ENCODE measurements around the gene ST6GALNAC2.

ST6GALNAC2 gene

DNA sequence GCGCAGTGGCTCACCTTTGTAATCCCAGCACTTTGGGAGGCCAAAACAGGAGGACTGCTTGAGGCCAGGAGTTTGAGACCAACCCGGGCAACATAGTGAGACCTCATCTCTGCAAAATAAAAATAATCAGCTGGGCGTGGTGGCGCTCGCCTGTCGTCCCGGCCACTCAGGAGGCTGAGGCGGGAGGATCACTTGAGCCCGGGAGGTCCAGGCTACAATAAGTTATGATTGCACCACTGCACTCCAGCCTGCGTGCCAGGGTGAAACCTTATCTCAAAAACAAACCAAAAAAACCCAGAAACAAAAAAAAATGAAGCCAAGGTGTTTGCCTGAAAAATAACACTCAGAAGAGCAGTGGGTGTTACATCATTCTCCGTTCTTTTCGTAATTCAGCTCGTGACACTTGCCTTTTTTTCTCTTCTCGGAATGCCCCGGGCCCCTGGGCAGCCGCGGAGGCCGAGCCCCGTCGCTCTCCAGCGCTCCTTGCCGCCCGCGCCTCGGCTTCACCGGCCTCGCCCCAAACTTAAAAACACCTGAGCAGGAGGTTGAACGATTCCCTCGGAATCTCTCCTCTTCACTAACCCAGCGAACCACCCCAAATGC is 28.8 kb downstream of the ST6GALNAC2 start:
- DNase-seq (ENCODE audit: low read depth, low spot score): no peak

DNA sequence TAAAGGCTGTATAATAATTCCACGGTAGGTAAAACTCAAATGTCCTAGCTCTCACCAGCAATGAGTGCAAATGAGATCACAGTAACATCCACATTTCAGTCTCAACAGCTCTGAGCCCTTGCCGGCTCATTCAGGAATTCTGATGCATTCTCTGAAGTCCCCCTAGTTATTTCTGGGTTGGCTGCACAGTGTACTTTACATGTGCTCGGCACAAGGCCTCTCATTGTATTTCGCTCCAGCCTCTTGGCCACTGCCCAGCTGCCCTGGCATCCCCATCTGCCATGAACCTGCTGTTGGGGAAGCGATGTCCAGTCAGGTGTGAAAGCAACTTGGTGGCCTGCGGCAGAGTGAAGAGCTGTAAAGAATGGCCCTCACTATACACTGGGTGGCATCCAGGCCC is 31.5 kb downstream of the ST6GALNAC2 start:
- no peak for DNase-seq (ENCODE audit: low read depth, low spot score)

DNA sequence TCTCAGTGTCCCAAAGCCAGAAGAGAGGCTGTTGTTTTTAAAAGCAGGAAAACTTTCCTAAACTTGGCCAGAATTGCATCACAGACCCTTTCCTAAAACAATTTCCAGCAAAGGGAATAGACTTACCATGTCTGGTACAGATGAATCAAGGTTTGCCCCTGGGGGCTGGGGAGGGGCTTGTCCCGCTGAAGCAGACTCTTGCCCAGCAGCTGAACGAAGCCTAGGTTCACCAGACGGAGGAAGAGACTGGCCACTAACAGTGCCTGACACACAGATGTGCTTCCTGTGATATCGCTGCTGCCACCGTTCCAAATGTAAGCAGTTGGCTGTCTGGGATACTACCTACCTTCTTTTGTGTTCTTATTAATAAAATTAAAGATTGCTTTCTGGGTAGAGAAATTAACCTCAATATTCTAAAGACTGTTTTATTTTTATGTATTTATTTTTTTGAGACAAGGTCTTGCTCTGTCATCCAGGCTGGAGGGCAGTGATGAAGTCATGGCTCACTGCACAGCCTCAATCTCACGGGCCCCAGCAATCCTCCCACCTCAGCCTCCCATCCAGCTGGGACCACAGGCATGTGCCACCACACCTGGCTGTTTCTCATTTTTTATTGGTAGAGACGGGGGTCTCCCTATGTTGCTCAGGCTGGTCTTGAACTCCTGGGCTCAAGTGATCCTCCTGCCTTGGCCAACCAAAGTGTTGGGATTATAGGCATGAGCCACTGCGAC is 32.3 kb downstream of the ST6GALNAC2 start:
- DNase-seq (ENCODE audit: low read depth, low spot score): no peak

DNA sequence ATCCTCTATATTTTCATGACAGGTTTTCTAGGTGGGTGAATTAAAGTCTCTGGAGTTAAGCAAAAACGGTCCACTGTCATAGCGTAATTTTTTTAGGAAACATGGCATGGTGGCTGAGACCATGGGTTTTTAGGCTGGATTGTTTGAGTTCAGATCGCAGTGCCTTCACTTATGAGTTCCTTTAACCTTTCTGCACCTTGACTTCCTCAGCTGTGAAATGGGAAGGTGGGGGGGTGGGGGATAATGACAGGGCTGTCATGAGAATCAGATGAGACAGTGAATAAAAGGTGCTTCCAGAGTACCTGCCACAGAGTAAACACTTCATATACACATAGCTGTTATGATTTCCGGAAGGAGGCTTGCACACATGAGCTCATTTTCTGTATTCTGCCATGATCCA is 34.0 kb downstream of the ST6GALNAC2 start:
- no peak for DNase-seq (ENCODE audit: low read depth, low spot score)

DNA sequence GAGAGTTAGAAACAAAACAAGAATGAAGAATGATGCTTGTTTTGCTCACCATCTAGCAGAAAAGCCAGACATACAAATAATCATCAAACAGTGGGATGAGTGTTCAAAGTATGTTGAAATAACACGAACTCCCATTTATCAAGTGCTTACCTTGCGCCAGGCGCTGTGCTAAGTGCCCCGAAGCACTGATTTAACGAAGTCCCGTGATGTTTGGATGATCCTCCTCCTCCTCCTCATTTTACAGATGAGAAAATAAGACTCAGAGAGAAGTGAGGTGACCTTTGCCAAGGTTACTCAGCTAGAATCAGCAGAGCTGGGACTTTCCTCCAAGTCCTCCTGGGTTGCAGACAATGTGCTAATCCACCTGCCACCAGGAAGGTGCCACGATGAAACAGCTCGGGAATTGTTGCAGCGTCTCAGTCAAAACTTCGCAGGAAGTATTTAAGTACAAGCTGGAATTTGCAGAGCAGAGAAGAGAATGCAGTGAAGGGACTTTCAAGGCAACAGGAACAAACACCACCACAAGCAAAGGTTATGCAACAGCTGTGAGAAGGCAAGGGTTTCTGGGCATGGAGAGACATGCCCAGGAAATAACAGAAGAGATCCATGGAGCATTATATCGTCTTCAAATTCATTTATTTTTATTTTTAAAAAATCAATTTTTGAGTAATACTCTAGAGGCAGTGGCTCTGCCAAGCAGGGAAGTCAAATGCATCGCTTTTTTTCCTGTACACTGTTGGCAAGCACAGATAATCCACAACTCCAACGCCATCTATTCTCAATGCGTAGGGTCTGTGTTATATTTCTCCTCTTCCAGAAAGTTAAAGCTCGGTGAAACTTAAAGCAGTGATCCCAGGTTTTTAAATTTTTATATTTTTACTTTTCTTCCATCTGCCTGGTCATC is 34.7 kb downstream of the ST6GALNAC2 start:
- no peak for DNase-seq (ENCODE audit: low read depth, low spot score)

DNA sequence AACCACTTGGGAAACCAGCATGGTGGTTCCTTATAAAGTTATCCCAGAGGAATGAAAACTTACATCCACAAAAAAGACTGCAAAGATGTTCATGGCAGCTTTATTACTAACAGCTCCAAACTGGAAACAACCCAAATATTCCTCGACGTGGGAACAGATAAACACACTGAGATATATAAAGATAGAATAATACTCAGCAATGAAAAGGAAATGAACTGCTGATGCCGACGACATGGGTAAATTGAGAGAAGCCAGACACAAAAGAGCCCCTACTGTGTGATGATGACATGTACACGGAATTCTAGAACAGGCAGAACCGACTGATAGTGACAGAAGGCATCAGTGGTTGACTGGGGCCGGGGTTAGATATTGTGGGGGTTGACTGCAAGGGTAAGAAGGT is 36.1 kb downstream of the ST6GALNAC2 start:
- no peak for DNase-seq (ENCODE audit: low read depth, low spot score)

DNA sequence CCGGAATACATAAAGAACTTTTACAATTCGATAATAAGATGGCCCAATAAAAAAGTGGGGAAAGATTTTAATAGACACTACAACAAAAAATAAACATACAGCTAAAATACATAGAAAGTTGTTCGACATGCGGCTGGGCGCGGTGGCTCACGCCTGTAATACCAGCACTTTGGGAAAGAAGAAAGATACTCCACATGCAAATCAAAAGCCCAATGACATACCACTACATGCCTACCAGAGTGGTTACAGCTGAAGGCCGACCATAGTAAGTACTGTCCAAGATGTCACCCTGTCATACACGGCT is 36.5 kb downstream of the ST6GALNAC2 start:
- DNase-seq (ENCODE audit: low read depth, low spot score): no peak

DNA sequence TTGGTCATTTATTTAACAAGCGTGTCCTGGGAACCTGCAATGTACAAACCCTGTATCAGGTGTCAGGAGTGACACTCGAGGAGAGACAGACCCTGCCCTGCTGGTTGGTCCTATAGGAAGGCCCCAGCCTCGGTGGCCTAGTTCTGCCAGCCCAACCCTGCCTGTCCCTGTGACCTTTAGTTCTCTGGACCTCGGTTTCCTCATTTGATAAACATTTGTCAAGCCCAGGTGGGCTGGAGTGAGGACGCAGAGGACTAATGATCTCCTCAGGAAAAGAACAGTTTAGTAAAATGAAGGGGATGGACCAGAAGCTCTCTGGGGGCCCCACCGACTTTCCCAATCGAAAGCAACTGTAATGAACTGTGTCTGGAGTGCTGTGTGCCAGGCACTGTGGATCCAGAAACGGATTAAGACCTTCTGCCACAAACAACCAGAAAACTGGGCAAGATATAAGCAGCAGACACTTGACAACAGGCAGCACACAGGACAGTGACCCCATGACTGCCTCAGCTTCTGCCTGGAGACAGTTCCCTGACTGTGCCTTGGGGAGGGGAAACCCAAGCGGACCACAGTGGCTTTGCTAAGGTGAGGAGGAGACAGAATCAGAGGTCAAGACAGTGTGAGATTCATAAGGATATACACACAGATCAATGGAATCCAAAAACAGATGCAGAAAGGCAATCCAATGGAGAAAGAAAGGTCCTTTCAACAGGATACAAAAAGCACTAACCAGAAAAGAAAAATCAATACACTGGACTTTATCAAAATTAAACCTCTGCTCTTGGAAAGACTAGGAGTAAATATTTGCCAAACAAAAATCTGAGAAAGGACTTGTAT is 37.1 kb downstream of the ST6GALNAC2 start:
- no peak for DNase-seq (ENCODE audit: low read depth, low spot score)

DNA sequence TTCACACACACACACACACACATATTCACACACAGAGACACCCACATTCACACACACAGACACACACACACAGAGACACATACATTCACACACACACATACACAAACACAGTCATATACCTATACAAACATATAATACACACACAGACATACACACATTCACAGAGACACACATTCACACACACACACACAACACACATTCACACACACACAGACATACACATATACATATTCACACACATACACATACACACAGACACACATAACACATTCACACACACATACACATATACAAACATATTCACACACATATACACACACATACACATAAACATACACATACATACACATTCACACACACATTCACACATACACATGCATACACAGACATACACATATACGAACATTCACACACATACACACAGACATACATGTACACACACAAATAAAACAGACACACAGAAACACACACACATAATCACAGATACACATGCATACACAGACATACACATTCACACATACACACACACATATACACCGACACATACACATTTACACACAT is 37.9 kb downstream of the ST6GALNAC2 start:
- no peak for DNase-seq (ENCODE audit: low read depth, low spot score)

DNA sequence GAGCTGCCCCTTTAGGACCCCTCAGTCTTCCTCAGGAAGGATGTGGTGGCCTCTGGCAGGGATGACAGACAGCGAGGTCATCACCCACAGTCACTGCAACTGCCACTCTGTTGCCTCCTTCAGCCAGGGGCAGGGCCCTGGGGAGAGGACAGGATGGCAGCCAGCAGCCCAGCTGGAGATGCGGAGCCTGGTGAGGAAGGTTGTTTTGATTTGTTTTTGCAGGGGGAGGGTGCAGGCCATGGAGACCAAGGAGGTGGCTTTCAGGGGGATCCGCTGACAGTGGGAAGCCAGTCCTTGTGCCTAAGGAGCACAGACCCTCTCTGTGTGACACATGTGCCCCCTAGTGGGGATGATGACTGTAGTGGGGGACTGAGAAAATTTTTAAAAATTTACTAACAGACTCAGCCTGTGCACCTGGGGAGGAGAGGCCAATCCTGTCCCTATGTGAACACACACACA is 38.4 kb downstream of the ST6GALNAC2 start:
- no peak for DNase-seq (ENCODE audit: low read depth, low spot score)

DNA sequence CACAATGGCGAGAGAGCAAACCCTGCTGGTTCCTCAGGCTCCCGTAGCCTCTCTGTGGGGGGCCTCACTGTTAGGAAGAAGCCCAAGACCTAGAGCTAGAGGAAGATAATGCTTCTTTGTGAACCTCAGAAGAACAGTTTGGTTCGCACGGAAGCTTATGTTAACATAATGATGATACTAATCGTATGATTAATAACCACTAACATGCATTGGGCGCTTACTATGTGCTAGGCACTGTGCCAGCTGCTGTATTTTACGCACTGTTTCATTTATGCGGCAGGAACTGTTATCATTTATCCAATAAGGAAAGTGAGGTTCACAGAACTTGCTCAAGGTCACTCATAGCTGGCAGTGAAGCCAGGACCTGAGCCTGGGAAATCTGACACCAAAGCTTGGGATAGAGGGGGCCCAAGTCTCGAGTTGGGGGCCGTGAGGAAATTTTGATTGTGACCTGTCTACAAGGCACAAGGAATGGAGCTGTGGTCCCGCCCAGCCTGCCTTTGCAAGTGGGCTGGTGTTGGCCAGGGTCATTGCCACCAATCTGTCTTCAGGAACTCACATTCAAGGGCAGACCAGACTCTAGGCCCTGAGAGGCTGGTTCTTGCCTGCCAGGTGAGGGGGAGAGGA is 39.0 kb downstream of the ST6GALNAC2 start:
- no peak for DNase-seq (ENCODE audit: low read depth, low spot score)

DNA sequence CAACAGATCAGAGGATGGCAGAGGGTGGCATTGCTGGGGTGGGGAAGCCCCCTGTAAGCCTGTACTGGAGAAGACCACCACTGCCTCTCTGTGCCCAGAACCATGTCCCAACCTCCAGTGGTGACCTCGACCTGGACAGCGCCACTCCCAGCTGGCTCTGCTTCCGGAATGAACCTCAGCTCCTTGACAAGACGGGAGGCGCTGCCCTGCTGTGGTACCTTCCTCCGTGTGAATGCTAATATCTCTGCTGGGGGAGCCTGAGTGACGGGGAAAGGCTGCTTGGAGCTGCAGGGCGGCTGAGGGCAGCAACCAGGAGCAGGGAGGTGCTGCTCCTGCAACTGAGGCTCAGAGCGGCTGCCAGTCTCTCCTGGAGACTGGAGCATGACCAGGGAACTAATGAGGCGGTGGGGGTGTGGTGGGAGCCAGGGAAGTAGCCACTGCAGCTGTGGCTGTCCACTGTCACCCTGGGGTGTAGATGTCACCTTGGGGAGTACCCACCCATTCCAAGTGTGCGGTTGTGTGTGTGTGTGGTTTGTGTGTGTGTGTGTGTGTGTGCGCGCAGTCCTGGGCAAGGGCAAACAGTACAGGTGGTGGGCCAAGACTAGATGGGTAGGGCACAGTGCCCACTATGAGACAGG is 39.6 kb downstream of the ST6GALNAC2 start:
- DNase-seq (ENCODE audit: low read depth, low spot score): no peak

DNA sequence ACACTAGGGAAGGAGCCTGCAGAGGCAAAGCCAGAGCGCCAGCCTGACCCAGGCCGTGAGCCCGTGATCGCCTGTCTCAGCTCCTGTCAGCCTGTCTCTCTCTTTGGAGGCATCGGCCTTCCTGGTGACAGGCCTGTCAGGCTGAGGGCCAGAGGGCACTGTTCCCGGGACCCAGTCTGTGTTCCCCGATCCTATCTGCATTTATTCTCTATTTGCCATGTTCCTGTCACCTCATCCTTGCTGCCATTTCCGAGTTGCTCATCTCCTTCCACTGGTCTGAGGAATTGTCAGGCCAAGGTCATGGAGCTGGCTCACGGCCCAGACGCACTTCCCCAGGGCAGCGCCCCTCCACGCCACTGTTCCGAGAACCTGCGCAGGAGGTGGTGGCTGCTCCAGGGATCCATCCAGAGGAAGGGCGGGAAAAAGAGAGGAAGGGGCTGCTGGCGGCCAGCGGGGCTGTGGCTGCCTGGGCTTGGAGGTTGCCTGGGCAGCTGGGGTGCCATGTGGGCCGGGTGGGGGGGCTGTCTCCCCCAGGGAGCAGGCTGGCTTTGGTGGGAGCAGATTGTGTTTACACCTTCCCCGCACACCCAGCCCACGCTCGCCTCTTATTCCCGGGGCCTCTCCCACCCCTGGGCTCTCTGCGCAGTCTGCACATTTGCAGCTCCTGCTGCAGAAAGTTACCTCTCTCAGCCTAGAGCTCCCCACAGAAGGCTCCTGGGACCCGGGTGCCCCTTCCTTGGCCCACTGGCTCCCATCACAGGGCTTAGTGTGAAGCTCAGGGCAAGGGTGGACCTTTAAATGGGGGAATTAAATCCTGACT is 40.9 kb downstream of the ST6GALNAC2 start:
- DNase-seq (ENCODE audit: low read depth, low spot score): no peak

DNA sequence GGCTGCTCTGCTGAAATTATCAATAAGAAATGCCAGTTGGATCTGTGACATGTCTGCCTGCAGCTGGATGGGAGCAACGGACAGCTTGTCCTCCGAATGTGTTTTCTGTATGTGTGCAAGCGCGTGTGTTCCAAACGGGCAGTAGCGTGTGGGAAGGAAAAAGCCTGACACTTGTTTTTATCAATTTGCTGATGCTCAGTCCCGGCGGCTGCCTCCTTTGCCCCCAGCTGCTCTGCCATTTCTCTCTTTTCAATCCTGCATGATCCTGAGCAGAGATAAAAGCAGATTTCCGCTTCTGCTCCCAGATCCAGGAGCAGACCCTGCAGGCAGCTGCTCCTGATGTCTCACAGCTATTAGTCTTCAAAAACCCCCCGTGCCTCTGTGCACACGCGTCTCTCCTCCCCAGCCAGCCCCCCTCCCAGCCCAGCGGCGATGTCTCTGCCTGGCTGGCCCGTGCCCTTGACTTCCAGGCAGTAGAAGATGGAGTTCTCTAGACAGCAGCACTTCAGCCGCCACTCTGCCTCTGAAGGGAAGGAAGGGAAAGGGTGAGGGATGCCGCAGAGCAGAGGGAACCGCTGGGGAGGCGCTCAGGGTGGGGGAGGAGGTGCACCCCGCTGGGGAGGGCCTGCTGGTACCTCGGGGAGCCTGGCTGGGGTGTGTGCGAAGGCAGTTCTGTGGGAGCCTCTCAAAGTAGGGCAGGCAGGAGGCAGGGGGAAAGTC is 41.7 kb downstream of the ST6GALNAC2 start:
- no peak for DNase-seq (ENCODE audit: low read depth, low spot score)

DNA sequence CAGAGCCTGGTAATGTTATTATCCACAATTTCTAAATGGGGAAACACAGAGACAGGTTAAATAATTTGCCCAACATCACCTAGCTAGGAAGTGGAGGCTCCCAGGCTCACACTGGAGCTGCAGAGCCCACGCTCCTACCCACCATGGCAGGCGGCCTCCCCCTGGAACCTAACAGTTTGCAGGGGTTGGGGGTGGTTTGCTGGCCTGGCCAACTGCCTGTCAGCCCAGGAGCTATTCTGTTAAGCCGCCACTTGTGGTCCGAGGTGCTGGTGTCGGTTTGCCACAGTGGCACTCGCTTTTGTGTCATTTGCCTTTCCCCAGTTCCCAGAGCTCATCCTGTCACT is 42.2 kb downstream of the ST6GALNAC2 start:
- no peak for DNase-seq (ENCODE audit: low read depth, low spot score)

DNA sequence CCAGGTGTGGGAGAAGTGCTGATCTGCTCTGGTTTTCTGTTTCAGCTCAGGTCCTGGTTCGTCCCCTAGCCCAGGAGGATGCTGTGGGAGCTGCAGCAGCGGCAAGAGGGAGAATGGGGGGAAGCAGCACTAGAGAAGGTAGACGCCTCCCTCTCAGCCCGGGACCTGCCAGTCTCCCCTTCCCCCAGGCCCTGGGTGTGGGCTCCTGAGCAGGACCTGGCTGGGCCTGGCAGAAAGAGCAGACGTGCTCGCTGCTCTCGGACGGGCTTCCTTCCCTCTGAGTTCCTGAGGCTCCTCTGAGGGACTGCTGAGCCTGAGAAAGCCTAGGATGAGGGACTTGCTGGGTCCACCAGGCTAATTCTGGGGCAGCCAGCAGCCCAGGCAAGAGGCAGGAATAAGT is 42.7 kb downstream of the ST6GALNAC2 start:
- DNase-seq (ENCODE audit: low read depth, low spot score): no peak

DNA sequence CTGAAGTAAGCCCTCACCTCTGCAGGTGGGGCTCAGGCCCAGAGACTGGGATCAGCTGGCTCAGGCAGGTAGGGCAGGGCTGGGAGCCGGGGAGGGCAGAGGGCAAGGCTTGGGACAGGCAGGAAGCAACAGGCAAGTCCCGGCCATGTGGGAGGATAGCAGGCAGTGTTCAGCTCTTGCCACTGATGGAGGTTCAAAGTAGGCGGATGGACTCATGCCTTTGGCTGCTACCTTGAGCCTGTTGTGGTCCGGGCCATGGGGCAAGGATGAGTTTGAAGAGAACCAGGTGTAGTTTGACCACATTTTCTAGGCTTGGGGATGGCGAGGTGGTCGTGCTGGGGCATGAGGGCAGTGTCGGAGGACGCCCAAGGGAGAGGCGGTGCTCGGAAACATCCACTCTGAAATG is 43.1 kb downstream of the ST6GALNAC2 start:
- no peak for DNase-seq (ENCODE audit: low read depth, low spot score)

DNA sequence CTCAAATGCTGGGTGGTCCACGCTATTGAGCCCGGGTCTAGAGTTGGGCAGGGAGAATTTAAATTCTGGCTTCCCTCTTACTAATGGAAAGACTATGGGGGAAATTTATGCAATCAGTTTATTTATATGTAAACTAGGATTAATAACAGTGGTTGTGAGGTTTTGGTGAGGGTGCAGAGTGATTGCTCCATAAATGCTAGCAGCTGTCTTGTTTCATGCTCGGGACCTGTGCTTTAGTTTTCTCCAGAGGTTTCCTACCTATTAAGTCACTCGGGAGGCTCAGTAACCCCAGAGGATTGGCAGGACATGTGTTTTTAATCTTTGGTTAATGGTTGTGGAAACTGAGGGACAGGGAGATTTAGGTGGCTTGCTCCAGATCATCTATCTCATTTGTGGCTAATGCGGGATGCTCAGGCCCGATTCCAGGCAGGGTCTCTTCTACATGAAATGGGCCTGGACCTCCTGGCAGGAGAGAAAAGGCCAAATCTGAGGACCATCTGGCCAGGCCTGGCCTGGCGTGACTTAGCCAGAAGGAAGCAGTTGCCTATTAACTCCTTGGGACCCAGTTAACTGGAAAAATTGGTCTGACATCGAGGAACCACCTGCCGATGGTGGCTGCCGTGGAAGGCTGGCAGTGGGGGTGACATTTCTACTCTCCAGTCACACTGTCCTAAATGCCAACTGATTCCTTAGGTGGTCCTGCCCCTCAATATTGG is 43.8 kb downstream of the ST6GALNAC2 start:
- DNase-seq (ENCODE audit: low read depth, low spot score): no peak

Data from activated CD4-positive, CD25-positive, alpha-beta regulatory T cell treated with anti-CD3 and anti-CD28 coated beads, Interleukin-2, amount 50 U/mL, for 16 hours (primary cell).